Measurements from ENCODE around the gene UBE2D2.

UBE2D2 gene

DNA sequence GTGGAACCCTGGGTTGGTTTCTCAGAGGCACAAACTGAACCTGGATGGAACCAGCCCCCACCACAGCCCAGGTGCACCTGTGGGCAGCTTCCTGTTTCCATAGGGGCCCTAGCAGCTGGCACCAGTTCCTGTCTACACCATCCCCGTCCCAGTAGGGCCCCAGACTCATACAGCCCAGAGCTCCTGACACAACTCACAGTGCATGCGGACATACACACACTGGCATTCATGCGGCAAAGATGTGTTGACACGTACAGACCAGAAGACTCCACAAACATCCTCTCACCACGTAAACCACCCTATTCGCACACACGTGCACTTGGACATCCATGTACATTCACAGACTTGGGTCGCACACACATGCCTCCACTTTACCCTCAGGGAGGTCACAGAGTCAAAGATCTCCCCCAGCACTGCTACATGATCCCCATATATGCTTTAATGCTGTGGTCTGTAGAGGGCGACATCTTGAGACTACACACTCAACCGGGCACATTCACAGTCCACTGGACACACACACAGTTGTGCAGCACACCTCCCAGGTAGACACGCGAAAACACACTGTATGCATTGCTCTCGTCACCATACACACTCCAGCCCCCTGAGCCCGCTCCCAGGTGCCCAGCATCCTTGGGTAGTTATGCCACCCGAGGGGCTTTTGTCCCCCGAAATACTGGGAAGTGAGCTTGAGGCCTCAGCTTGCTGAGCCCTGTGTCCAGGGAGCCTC is 109.4 kb downstream of the UBE2D2 start:
- TF ChIP-seq CTCF (IDR thresholded peaks at IDR 0.05) (peak; percentile 46; the same call in 1 of the 2 replicates), ZFX (IDR thresholded peaks at IDR 0.05; ENCODE audit: borderline replicate concordance) (no peak)
- H3K27ac ChIP-seq: no peak overlapping the region

- no peak overlapping the region for H3K27ac ChIP-seq
- TF ChIP-seq CTCF (IDR thresholded peaks at IDR 0.05) (no peak), ZFX (IDR thresholded peaks at IDR 0.05; ENCODE audit: borderline replicate concordance) (no peak)
Observed at GRCh38 chr5:139671096-139671841, 110.1 kb downstream of the UBE2D2 start.

- TF ChIP-seq CTCF (IDR thresholded peaks at IDR 0.05) (no peak), ZFX (IDR thresholded peaks at IDR 0.05; ENCODE audit: borderline replicate concordance) (no peak)
- H3K27ac ChIP-seq: no peak overlapping the region
Observed at GRCh38 chr5:139675213-139675612, 114.1 kb downstream of the UBE2D2 start.

DNA sequence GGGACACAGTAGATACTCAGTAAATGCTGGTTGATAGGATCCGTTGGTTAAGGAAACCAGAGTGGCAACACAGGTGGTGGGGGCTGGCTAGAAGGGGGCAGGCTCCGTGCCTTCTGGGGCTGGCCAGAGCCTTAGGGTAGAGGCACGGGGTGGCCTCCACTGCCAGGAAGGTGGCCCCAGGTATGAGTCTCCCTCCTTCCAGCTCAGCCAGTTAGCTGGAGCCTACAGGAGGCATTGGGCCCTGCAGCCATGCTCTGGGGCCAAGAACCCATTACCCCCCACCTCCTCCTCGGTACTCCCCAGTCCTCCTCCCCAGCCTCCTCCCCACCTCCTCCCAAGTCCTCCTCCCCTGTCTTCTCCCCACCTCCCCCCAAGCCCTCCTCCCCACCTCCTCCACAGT is 114.7 kb downstream of the UBE2D2 start:
- no peak overlapping the region for H3K27ac ChIP-seq
- TF ChIP-seq ZFX (IDR thresholded peaks at IDR 0.05; ENCODE audit: borderline replicate concordance) (no peak), CTCF (IDR thresholded peaks at IDR 0.05) (no peak)

DNA sequence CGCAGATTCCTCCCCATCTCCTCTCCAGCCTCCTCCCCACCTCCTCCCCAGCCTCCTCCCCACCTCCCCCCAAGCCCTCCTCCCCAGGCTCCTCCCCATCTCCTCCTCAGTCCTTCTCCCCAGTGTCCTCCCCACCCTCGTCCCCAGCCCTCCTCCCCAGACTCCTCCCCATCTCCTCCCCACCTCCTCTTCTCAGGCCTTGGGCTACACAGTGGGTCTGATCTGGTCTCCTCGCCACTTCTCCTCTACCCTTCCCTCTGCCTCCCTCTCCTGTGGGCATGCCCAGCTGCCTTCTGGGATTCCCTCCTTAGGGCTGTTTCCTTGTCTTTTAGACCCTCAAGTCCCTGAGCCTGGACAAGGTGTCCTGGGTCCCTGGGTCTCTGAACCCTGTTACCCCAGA is 115.3 kb downstream of the UBE2D2 start:
- TF ChIP-seq ZFX (IDR thresholded peaks at IDR 0.05; ENCODE audit: borderline replicate concordance): no peak
- no peak for TF ChIP-seq CTCF (IDR thresholded peaks at IDR 0.05)
- no peak overlapping the region for H3K27ac ChIP-seq

- H3K27ac ChIP-seq: no peak overlapping the region
- no peak for TF ChIP-seq CTCF (IDR thresholded peaks at IDR 0.05)
- no peak for TF ChIP-seq ZFX (IDR thresholded peaks at IDR 0.05; ENCODE audit: borderline replicate concordance)
Observed at GRCh38 chr5:139676951-139677735, 116.0 kb downstream of the UBE2D2 start.
